WTC11 (cell line): Measurements from ENCODE around the gene GSK3B. TPM values are rescaled to one million over a fixed set of nuclear protein-coding genes. Genes with fewer than 3 reads are reported as not detected.
A peak's percentile ranks its signal among the peaks of the same experiment; 100 is the strongest.

ENCODE experiments used
- ATAC-seq: fragments of 200-7000 bp; cut with Tn5 transposase; 2 replicates; pipeline ENCODE4 v1.10.0; 2021; ENCODE audit warnings: mild to moderate bottlenecking, moderate library complexity
- CTCF ChIA-PET: fragments of 300-600 bp; sonication (Branson Sonifier 250); formaldehyde crosslinking; loops from one replicate; lab custom pipeline; 2021; ENCODE audit warnings: antibody characterized with exemption; lab: Charles Lee
- POLR2A ChIA-PET: fragments of 350-600 bp; sonication (Branson Sonifier 250); formaldehyde crosslinking; loops from one replicate; lab custom pipeline; 2021; ENCODE audit warnings: antibody characterized with exemption; lab: Charles Lee
- DNase-seq: peaks from one replicate; pipeline ENCODE4 v3.0.0; 2021; ENCODE audit warnings: low spot score
- H3K27ac Mint-ChIP-seq: 2 replicates; pipeline ENCODE4 v1.8.0; 2021; ENCODE audit warnings: mixed read lengths
- H3K27me3 Mint-ChIP-seq: 2 replicates; pipeline ENCODE4 v1.8.0; 2021; ENCODE audit warnings: low read depth, mild to moderate bottlenecking, moderate library complexity, mixed read lengths
- H3K36me3 Mint-ChIP-seq: 2 replicates; pipeline ENCODE4 v1.8.0; 2021; ENCODE audit warnings: mixed read lengths
- H3K4me1 Mint-ChIP-seq: 2 replicates; pipeline ENCODE4 v1.8.0; 2022; ENCODE audit warnings: mixed read lengths
- H3K4me3 Mint-ChIP-seq: 2 replicates; pipeline ENCODE4 v1.8.0; 2021; ENCODE audit warnings: mild to moderate bottlenecking, moderate library complexity, mixed read lengths
- H3K9me3 Mint-ChIP-seq: 2 replicates; pipeline ENCODE4 v1.8.0; 2021; ENCODE audit warnings: mixed read lengths
- CREB1 ChIP-seq: sonication (generic); formaldehyde crosslinking; IDR thresholded peaks from 2 replicates; pipeline ENCODE4 v1.8.0; 2023; ENCODE audit warnings: mild to moderate bottlenecking, missing genetic modification reagents
- ELF4 ChIP-seq: sonication (generic); formaldehyde crosslinking; IDR thresholded peaks from 2 replicates; pipeline ENCODE4 v1.8.1; 2022; ENCODE audit warnings: low read depth, mild to moderate bottlenecking, moderate library complexity, missing genetic modification reagents
- ETV6 ChIP-seq: sonication (generic); formaldehyde crosslinking; IDR thresholded peaks from 2 replicates; pipeline ENCODE4 v1.8.1; 2022; ENCODE audit warnings: mild to moderate bottlenecking, missing genetic modification reagents
- FOXP1 ChIP-seq: sonication (generic); formaldehyde crosslinking; IDR thresholded peaks from 2 replicates; pipeline ENCODE4 v1.8.0; 2022; ENCODE audit warnings: missing genetic modification reagents, mild to moderate bottlenecking, moderate library complexity, borderline replicate concordance
- JUN ChIP-seq: sonication (generic); formaldehyde crosslinking; IDR thresholded peaks from 2 replicates; pipeline ENCODE4 v1.8.0; 2023; ENCODE audit warnings: mild to moderate bottlenecking, missing genetic modification reagents
- NR3C1 ChIP-seq: sonication (generic); formaldehyde crosslinking; conservative IDR thresholded peaks from 2 replicates; pipeline ENCODE4 v1.8.1; 2023; ENCODE audit warnings: low read depth, mild to moderate bottlenecking, missing genetic modification reagents
- PRRX2 ChIP-seq: fragments of 250-450 bp; sonication (Bioruptor Pico); IDR thresholded peaks from 2 replicates; pipeline ENCODE4 v1.8.0; 2021; ENCODE audit warnings: mild to moderate bottlenecking
- RELA ChIP-seq: sonication (generic); formaldehyde crosslinking; IDR thresholded peaks from 2 replicates; pipeline ENCODE4 v1.8.1; 2022; ENCODE audit warnings: missing genetic modification reagents, mild to moderate bottlenecking, borderline replicate concordance
- TEAD1 ChIP-seq: sonication (generic); formaldehyde crosslinking; IDR thresholded peaks from 2 replicates; pipeline ENCODE4 v1.8.0; 2022; ENCODE audit warnings: mild to moderate bottlenecking, missing genetic modification reagents
- ZNF219 ChIP-seq: sonication (generic); formaldehyde crosslinking; IDR thresholded peaks from 2 replicates; pipeline ENCODE4 v1.8.0; 2023; ENCODE audit warnings: missing genetic modification reagents, mild to moderate bottlenecking, borderline replicate concordance
- ZNF671 ChIP-seq: fragments of 250-450 bp; sonication (Bioruptor Pico); IDR thresholded peaks from 2 replicates; pipeline ENCODE4 v1.8.0; 2021; ENCODE audit warnings: mild to moderate bottlenecking
- total RNA-seq: library from RNA; stranded (reverse); gene quantifications from 3 replicates; pipeline ENCODE4 v1.2.3, GENCODE V29; 2021
- TF ChIP-seq, protein P1 (sequence below): sonication (generic); formaldehyde crosslinking; IDR thresholded peaks from 2 replicates; pipeline ENCODE4 v1.8.0; 2022; ENCODE audit warnings: mild to moderate bottlenecking, missing genetic modification reagents
- TF ChIP-seq, protein P2 (sequence below): sonication (generic); formaldehyde crosslinking; IDR thresholded peaks from 2 replicates; pipeline ENCODE4 v1.8.0; 2022; ENCODE audit warnings: missing genetic modification reagents
- TF ChIP-seq, protein P3 (sequence below): sonication (generic); formaldehyde crosslinking; IDR thresholded peaks from 2 replicates; pipeline ENCODE4 v1.8.1; 2023; ENCODE audit warnings: mild to moderate bottlenecking, moderate library complexity, missing genetic modification reagents
- TF ChIP-seq, protein P4 (sequence below): sonication (generic); formaldehyde crosslinking; IDR thresholded peaks from 2 replicates; pipeline ENCODE4 v1.8.1; 2023; ENCODE audit warnings: mild to moderate bottlenecking, missing genetic modification reagents
- TF ChIP-seq, protein P5 (sequence below): sonication (generic); formaldehyde crosslinking; conservative IDR thresholded peaks from 2 replicates; pipeline ENCODE4 v1.8.1; 2022; ENCODE audit warnings: mild to moderate bottlenecking, missing genetic modification reagents
- TF ChIP-seq, protein P6 (sequence below): sonication (generic); formaldehyde crosslinking; IDR thresholded peaks from 2 replicates; pipeline ENCODE4 v1.8.1; 2022; ENCODE audit warnings: low read depth, mild to moderate bottlenecking, moderate library complexity, missing genetic modification reagents, borderline replicate concordance
- TF ChIP-seq, protein P7 (sequence below): sonication (generic); formaldehyde crosslinking; conservative IDR thresholded peaks from 2 replicates; pipeline ENCODE4 v1.8.1; 2023; ENCODE audit warnings: mild to moderate bottlenecking, low read depth, missing genetic modification reagents, moderate library complexity

The GSK3B gene
- total RNA-seq, 1 experiment from 2014 or later: 48.9 TPM

DNA sequence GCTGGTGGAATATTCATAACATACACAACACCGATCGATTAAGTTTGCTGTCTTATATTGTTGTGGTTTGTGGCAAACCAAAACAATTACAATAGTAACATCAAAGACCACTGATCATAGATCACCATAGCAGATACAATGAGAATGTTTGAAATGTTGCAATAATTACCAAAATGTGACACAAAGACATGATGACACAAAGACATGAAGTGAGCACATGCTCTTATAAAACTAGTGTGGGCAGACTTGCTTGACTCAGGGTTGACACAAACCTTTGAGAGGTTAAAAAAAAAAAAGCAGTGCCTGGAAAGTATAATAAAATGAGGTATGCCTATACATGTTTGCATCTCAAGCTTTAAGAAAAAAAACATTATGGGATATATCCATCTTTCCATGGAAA, 182.0 kb downstream of the GSK3B start (continued):
- TF ChIP-seq, protein P1, sequence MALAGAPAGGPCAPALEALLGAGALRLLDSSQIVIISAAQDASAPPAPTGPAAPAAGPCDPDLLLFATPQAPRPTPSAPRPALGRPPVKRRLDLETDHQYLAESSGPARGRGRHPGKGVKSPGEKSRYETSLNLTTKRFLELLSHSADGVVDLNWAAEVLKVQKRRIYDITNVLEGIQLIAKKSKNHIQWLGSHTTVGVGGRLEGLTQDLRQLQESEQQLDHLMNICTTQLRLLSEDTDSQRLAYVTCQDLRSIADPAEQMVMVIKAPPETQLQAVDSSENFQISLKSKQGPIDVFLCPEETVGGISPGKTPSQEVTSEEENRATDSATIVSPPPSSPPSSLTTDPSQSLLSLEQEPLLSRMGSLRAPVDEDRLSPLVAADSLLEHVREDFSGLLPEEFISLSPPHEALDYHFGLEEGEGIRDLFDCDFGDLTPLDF (CRISPR knock-in tag): no peak
- TF ChIP-seq ZNF219 (CRISPR knock-in tag) (no peak), NR3C1 (no peak), RELA (CRISPR knock-in tag) (no peak), CREB1 (CRISPR knock-in tag) (no peak)
- TF ChIP-seq, protein P2, sequence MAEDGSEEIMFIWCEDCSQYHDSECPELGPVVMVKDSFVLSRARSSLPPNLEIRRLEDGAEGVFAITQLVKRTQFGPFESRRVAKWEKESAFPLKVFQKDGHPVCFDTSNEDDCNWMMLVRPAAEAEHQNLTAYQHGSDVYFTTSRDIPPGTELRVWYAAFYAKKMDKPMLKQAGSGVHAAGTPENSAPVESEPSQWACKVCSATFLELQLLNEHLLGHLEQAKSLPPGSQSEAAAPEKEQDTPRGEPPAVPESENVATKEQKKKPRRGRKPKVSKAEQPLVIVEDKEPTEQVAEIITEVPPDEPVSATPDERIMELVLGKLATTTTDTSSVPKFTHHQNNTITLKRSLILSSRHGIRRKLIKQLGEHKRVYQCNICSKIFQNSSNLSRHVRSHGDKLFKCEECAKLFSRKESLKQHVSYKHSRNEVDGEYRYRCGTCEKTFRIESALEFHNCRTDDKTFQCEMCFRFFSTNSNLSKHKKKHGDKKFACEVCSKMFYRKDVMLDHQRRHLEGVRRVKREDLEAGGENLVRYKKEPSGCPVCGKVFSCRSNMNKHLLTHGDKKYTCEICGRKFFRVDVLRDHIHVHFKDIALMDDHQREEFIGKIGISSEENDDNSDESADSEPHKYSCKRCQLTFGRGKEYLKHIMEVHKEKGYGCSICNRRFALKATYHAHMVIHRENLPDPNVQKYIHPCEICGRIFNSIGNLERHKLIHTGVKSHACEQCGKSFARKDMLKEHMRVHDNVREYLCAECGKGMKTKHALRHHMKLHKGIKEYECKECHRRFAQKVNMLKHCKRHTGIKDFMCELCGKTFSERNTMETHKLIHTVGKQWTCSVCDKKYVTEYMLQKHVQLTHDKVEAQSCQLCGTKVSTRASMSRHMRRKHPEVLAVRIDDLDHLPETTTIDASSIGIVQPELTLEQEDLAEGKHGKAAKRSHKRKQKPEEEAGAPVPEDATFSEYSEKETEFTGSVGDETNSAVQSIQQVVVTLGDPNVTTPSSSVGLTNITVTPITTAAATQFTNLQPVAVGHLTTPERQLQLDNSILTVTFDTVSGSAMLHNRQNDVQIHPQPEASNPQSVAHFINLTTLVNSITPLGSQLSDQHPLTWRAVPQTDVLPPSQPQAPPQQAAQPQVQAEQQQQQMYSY (CRISPR knock-in tag): no peak
- TF ChIP-seq, protein P3, sequence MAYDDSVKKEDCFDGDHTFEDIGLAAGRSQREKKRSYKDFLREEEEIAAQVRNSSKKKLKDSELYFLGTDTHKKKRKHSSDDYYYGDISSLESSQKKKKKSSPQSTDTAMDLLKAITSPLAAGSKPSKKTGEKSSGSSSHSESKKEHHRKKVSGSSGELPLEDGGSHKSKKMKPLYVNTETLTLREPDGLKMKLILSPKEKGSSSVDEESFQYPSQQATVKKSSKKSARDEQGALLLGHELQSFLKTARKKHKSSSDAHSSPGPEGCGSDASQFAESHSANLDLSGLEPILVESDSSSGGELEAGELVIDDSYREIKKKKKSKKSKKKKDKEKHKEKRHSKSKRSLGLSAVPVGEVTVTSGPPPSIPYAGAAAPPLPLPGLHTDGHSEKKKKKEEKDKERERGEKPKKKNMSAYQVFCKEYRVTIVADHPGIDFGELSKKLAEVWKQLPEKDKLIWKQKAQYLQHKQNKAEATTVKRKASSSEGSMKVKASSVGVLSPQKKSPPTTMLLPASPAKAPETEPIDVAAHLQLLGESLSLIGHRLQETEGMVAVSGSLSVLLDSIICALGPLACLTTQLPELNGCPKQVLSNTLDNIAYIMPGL (CRISPR knock-in tag): no peak
- TF ChIP-seq, protein P4, sequence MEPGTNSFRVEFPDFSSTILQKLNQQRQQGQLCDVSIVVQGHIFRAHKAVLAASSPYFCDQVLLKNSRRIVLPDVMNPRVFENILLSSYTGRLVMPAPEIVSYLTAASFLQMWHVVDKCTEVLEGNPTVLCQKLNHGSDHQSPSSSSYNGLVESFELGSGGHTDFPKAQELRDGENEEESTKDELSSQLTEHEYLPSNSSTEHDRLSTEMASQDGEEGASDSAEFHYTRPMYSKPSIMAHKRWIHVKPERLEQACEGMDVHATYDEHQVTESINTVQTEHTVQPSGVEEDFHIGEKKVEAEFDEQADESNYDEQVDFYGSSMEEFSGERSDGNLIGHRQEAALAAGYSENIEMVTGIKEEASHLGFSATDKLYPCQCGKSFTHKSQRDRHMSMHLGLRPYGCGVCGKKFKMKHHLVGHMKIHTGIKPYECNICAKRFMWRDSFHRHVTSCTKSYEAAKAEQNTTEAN: no peak

DNA sequence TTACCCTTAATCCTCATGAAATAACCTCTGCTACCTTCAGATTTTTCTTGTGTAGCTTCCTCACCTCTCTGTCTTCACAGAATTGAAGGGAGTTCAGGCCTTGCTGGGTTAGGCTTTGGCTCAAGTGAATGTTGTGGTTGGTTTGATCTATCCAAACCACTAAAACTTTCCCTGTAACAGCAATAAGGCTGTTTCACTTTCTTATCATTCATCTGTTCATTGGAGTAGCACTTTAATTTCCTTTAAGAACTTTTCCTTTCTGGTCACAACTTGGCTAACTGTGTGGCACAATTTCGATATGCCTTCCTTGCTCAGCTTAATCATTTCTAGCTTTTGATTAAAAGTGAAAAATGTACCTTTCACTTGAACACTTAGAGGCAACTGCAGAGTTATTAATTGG, 182.5 kb downstream of the GSK3B start:
- Mint-ChIP-seq H3K4me3 (no peak overlapping the region), H3K27me3 (no peaks in the 10 kb centered on the region), H3K27ac (peak overlapping the region; percentile 53; the same call in 1 of the 2 replicates), H3K9me3 (no peaks in the 10 kb centered on the region), H3K4me1 (peaks cover 31% of the 10 kb centered on the region), H3K36me3 (peaks cover 24% of the 10 kb centered on the region)
- no peak for DNase-seq
- ATAC-seq: no peak
- TF ChIP-seq JUN (CRISPR knock-in tag) (no peak), PRRX2 (CRISPR knock-in tag) (no peak), ETV6 (no peak)
- POLR2A ChIA-PET: no interaction called here
- CTCF ChIA-PET: interaction anchor here (0.6 kb wide), 1 partner anchor 360 kb away, joined by 4 read pairs; no protein-coding TSS in a partner anchor

DNA sequence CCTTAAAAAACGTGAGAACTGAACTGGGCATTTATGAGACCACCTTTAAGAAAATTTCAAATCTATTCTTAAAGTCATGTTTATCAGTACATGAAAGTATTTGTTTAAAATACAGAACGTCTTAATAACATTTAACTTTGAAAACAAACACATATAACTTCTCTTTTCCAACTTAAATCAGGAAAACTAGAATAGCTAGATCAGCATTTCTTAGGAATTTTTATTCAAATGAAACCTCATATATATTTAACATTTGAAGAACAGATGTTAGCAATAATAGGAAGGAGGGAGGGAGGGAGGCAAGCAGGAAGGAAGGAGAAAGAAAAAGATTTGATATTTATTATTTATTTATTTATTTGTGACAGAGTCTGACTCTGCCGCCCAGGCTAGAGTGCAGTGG, 192.2 kb downstream of the GSK3B start:
- no peak for ATAC-seq
- Mint-ChIP-seq H3K36me3 (0 out of 2 replicates have a peak, but pooled peaks cover 3% of the 10 kb centered on the region), H3K4me3 (no peak overlapping the region), H3K9me3 (no peaks in the 10 kb centered on the region), H3K4me1 (no peaks in the 10 kb centered on the region), H3K27ac (no peak overlapping the region), H3K27me3 (no peaks in the 10 kb centered on the region)
- ChIA-PET POLR2A (no interaction called here), CTCF (interaction anchor here (5.1 kb wide), 1 partner anchor 10 kb away, joined by 27 read pairs; no protein-coding TSS in a partner anchor)
- no peak for DNase-seq
- TF ChIP-seq, protein P3 (CRISPR knock-in tag): no peak
- TF ChIP-seq, protein P5, sequence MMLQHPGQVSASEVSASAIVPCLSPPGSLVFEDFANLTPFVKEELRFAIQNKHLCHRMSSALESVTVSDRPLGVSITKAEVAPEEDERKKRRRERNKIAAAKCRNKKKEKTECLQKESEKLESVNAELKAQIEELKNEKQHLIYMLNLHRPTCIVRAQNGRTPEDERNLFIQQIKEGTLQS (CRISPR knock-in tag): no peak
- TF ChIP-seq TEAD1 (CRISPR knock-in tag) (no peak), FOXP1 (CRISPR knock-in tag) (no peak), CREB1 (CRISPR knock-in tag) (no peak), NR3C1 (no peak), PRRX2 (CRISPR knock-in tag) (no peak), ELF4 (CRISPR knock-in tag) (no peak), ZNF671 (CRISPR knock-in tag) (no peak)
- TF ChIP-seq, protein P6, sequence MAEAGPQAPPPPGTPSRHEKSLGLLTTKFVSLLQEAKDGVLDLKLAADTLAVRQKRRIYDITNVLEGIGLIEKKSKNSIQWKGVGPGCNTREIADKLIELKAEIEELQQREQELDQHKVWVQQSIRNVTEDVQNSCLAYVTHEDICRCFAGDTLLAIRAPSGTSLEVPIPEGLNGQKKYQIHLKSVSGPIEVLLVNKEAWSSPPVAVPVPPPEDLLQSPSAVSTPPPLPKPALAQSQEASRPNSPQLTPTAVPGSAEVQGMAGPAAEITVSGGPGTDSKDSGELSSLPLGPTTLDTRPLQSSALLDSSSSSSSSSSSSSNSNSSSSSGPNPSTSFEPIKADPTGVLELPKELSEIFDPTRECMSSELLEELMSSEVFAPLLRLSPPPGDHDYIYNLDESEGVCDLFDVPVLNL (CRISPR knock-in tag): no peak
- TF ChIP-seq, protein P7, sequence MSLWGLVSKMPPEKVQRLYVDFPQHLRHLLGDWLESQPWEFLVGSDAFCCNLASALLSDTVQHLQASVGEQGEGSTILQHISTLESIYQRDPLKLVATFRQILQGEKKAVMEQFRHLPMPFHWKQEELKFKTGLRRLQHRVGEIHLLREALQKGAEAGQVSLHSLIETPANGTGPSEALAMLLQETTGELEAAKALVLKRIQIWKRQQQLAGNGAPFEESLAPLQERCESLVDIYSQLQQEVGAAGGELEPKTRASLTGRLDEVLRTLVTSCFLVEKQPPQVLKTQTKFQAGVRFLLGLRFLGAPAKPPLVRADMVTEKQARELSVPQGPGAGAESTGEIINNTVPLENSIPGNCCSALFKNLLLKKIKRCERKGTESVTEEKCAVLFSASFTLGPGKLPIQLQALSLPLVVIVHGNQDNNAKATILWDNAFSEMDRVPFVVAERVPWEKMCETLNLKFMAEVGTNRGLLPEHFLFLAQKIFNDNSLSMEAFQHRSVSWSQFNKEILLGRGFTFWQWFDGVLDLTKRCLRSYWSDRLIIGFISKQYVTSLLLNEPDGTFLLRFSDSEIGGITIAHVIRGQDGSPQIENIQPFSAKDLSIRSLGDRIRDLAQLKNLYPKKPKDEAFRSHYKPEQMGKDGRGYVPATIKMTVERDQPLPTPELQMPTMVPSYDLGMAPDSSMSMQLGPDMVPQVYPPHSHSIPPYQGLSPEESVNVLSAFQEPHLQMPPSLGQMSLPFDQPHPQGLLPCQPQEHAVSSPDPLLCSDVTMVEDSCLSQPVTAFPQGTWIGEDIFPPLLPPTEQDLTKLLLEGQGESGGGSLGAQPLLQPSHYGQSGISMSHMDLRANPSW (CRISPR knock-in tag): no peak
